SK-N-SH (cell line): ENCODE results near the gene SLC35A2. TPM values are rescaled to one million over a fixed set of nuclear protein-coding genes. Genes with fewer than 3 reads are reported as not detected.

Experiments
- CTCF ChIA-PET: fragments of 300-600, 350-600 bp; formaldehyde crosslinking; extraction: SDS; loops from one replicate; lab custom pipeline; 2021; lab: Yijun Ruan, JAX
- POLR2A ChIA-PET: fragments of 350-600 bp; sonication (Branson Sonifier 250); formaldehyde crosslinking; extraction: SDS; loops from one replicate; lab custom pipeline; 2020; ENCODE audit warnings: antibody characterized with exemption, inconsistent platforms; lab: Yijun Ruan, JAX
- DNase-seq: peaks from one replicate; pipeline ENCODE4 v3.0.0; 2012
- H2AFZ ChIP-seq: fragments of 200-600 bp; sonication (generic); 2 replicates; pipeline ENCODE4 v1.8.1; 2016; ENCODE audit warnings: antibody characterized with exemption, mild to moderate bottlenecking, low read depth
- H3F3A ChIP-seq: fragments of 200-600 bp; sonication (generic); replicated peaks from 2 replicates; pipeline ENCODE3; 2016; ENCODE audit warnings: antibody characterized with exemption, mild to moderate bottlenecking; ENCODE audit not compliant: insufficient read depth
- H3K27ac ChIP-seq, 2 experiments: fragments of 200-500 bp in 1 of 2; fragments of 200-600 bp in 1 of 2; sonication (Bioruptor generic) in 1 of 2; sonication (generic), shearing (Covaris generic) in 1 of 2; 2 replicates each; pipeline versions ENCODE4 v1.5.1 to v1.6.1; 2014 to 2016; ENCODE audit warnings: low read depth in 2 of 2, inconsistent platforms in 1 of 2, low read length in 1 of 2, mild to moderate bottlenecking in 1 of 2, mixed read lengths in 1 of 2
- H3K27me3 ChIP-seq: fragments of 200-600 bp; sonication (generic), shearing (Covaris generic); 2 replicates; pipeline ENCODE4 v1.6.1; 2016; ENCODE audit warnings: mixed run types; ENCODE audit not compliant: insufficient read depth
- H3K36me3 ChIP-seq, 2 experiments: fragments of 200-500 bp in 1 of 2; fragments of 200-600 bp in 1 of 2; sonication (Bioruptor generic) in 1 of 2; sonication (generic) in 1 of 2; replicated peaks in 1 of 2; 2 replicates each; pipeline versions ENCODE3 to v1.5.1; 2014 to 2016; ENCODE audit warnings: low read length in 1 of 2, mild to moderate bottlenecking in 1 of 2; ENCODE audit not compliant: insufficient read depth in 2 of 2, control insufficient read depth in 1 of 2
- H3K4me1 ChIP-seq, 2 experiments: fragments of 200-500 bp in 1 of 2; fragments of 200-600 bp in 1 of 2; sonication (Bioruptor generic) in 1 of 2; sonication (generic), shearing (Covaris generic) in 1 of 2; 2 replicates each; pipeline versions ENCODE4 v1.5.1 to v1.6.1; 2014 to 2016; ENCODE audit warnings: low read depth in 1 of 2, low read length in 1 of 2, mixed run types in 1 of 2; ENCODE audit not compliant: insufficient read depth in 2 of 2, control insufficient read depth in 1 of 2
- H3K4me2 ChIP-seq: fragments of 200-600 bp; sonication (generic), shearing (Covaris generic); 2 replicates; pipeline ENCODE4 v1.6.1; 2017; ENCODE audit warnings: mixed run types
- H3K4me3 ChIP-seq, 2 experiments: fragments of 200-500 bp in 1 of 2; fragments of 200-600 bp in 1 of 2; sonication (Bioruptor generic) in 1 of 2; sonication (generic), shearing (Covaris generic) in 1 of 2; 2 replicates each; pipeline versions ENCODE4 v1.5.1 to v1.8.1; 2014 to 2016; ENCODE audit warnings: low read depth in 2 of 2, inconsistent platforms in 1 of 2, low read length in 1 of 2, mild to moderate bottlenecking in 1 of 2, mixed read lengths in 1 of 2, moderate library complexity in 1 of 2
- H3K79me2 ChIP-seq: fragments of 200-600 bp; sonication (generic); 2 replicates; pipeline ENCODE4 v1.8.1; 2017; ENCODE audit warnings: mild to moderate bottlenecking; ENCODE audit not compliant: insufficient read depth
- H3K9ac ChIP-seq: fragments of 200-600 bp; sonication (generic); 2 replicates; pipeline ENCODE4 v1.6.1; 2017; ENCODE audit warnings: mixed run types
- H3K9me2 ChIP-seq: fragments of 200-600 bp; sonication (generic); 2 replicates; pipeline ENCODE4 v1.6.1; 2017; ENCODE audit warnings: mixed run types
- H3K9me3 ChIP-seq: fragments of 200-600 bp; sonication (generic); 2 replicates; pipeline ENCODE4 v1.6.1; 2017; ENCODE audit warnings: mixed run types, mild to moderate bottlenecking, moderate library complexity
- H4K20me1 ChIP-seq: fragments of 200-600 bp; sonication (generic); 2 replicates; pipeline ENCODE4 v1.6.1; 2017; ENCODE audit warnings: mild to moderate bottlenecking, mixed run types; ENCODE audit not compliant: insufficient read depth
- ELF1 ChIP-seq: IDR thresholded peaks from 2 replicates; pipeline ENCODE4 v1.4.0; 2012
- EZH2phosphoT487 ChIP-seq: fragments of 200-600 bp; sonication (generic); IDR thresholded peaks from 2 replicates; pipeline ENCODE4 v1.6.1; 2017; ENCODE audit warnings: low read depth, mixed run types, mild to moderate bottlenecking, antibody characterized with exemption, moderate library complexity, borderline replicate concordance
- FOXJ3 ChIP-seq: sonication (generic); formaldehyde crosslinking; IDR thresholded peaks from 2 replicates; pipeline ENCODE4 v1.5.1; 2020; ENCODE audit warnings: mild to moderate bottlenecking, missing genetic modification reagents
- FOXM1 ChIP-seq: IDR thresholded peaks from 2 replicates; pipeline ENCODE4 v1.4.0; 2012; ENCODE audit warnings: low read depth, mild to moderate bottlenecking
- JUND ChIP-seq: IDR thresholded peaks from 2 replicates; pipeline ENCODE4 v1.4.0; 2012
- MEF2A ChIP-seq: IDR thresholded peaks from 2 replicates; pipeline ENCODE4 v1.4.0; 2012; ENCODE audit warnings: low read depth, borderline replicate concordance
- MXI1 ChIP-seq: IDR thresholded peaks from 2 replicates; pipeline ENCODE4 v1.6.1; 2012; ENCODE audit warnings: mild to moderate bottlenecking, low read depth, low read length, improper control_type of control experiment
- NFIC ChIP-seq: IDR thresholded peaks from 2 replicates; pipeline ENCODE4 v1.4.0; 2012; ENCODE audit warnings: borderline replicate concordance
- RCOR1 ChIP-seq: fragments of 150-350 bp; IDR thresholded peaks from 2 replicates; pipeline ENCODE4 v1.6.1; 2017; ENCODE audit warnings: antibody characterized with exemption, low read length
- RXRA ChIP-seq: IDR thresholded peaks from 2 replicates; pipeline ENCODE4 v1.4.0; 2012; ENCODE audit warnings: low read depth, mild to moderate bottlenecking, borderline replicate concordance
- TCF12 ChIP-seq: IDR thresholded peaks from 2 replicates; pipeline ENCODE4 v1.4.0; 2012
- WGBS: methylation state at CpG from one replicate; pipeline ENCODE4 v1.1.6; 2017; ENCODE audit warnings: low lambda C conversion rate; 5-methylcytosine and 5-hydroxymethylcytosine counted together
- polyA plus RNA-seq, 3 experiments: library from polyadenylated mRNA; depleted of rRNA; stranded (reverse); fragments of >200 nt; gene quantifications; 2 replicates each; pipeline ENCODE4 v1.2.3, GENCODE V29; 2012
- TF ChIP-seq, protein P1 (sequence below): IDR thresholded peaks from 2 replicates; pipeline ENCODE4 v1.4.0; 2012; ENCODE audit warnings: low read depth, borderline replicate concordance
- TF ChIP-seq, protein P2 (sequence below): fragments of 150-350 bp; IDR thresholded peaks from 2 replicates; pipeline ENCODE4 v1.6.1; 2016; ENCODE audit warnings: mild to moderate bottlenecking, low read depth, low read length
- TF ChIP-seq, protein P3 (sequence below): IDR thresholded peaks from 2 replicates; pipeline ENCODE4; 2012
- TF ChIP-seq, protein P4 (sequence below): IDR thresholded peaks from 2 replicates; pipeline ENCODE4 v1.6.1; 2012; ENCODE audit warnings: mild to moderate bottlenecking, low read depth, low read length, moderate library complexity
- TF ChIP-seq, protein P5 (sequence below): IDR thresholded peaks from 2 replicates; pipeline ENCODE4 v1.4.0; 2012; ENCODE audit warnings: low read depth

SLC35A2 gene
- polyA plus RNA-seq, 1 of the 3 experiments (the other 2 are of a cell fraction): 71.3 TPM

DNA sequence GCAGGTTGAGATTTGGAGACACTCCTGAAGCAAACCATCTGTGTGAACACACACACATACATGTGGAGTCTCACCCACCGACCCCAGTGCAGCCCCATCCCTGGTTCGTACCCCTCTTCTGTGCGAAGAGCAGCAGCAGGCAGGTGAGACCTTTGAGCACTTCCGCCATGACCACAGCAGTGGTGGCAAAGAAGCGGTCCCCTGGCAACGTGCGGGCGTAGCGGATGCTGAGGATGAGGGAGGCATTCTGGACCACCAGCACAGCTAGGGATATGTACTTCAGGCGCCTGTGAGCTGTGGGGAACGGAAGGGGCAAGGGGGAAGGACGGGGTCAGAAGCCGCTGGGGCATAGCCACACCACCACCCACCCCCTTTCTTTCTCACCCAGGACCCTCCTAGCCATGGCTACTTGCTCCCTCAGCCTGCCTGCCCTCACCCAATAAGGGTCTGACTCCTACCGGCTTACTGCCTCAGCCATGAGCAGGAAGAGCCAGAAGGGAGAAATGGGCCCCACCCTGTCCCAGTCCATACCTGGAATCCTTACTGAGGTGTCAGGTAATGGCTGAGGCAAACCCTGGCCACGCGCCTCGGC lies 1.6 kb downstream of the SLC35A2 start:
- ChIA-PET POLR2A (no interaction called here), CTCF (no interaction called here)
- TF ChIP-seq, protein P1, sequence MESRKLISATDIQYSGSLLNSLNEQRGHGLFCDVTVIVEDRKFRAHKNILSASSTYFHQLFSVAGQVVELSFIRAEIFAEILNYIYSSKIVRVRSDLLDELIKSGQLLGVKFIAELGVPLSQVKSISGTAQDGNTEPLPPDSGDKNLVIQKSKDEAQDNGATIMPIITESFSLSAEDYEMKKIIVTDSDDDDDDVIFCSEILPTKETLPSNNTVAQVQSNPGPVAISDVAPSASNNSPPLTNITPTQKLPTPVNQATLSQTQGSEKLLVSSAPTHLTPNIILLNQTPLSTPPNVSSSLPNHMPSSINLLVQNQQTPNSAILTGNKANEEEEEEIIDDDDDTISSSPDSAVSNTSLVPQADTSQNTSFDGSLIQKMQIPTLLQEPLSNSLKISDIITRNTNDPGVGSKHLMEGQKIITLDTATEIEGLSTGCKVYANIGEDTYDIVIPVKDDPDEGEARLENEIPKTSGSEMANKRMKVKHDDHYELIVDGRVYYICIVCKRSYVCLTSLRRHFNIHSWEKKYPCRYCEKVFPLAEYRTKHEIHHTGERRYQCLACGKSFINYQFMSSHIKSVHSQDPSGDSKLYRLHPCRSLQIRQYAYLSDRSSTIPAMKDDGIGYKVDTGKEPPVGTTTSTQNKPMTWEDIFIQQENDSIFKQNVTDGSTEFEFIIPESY: no peak
- TF ChIP-seq FOXJ3 (no peak), MEF2A (no peak), RCOR1 (no peak), NFIC (no peak), JUND (no peak), ELF1 (no peak), TCF12 (no peak), RXRA (no peak), EZH2phosphoT487 (no peak), FOXM1 (no peak), MXI1 (no peak)
- TF ChIP-seq, protein P2, sequence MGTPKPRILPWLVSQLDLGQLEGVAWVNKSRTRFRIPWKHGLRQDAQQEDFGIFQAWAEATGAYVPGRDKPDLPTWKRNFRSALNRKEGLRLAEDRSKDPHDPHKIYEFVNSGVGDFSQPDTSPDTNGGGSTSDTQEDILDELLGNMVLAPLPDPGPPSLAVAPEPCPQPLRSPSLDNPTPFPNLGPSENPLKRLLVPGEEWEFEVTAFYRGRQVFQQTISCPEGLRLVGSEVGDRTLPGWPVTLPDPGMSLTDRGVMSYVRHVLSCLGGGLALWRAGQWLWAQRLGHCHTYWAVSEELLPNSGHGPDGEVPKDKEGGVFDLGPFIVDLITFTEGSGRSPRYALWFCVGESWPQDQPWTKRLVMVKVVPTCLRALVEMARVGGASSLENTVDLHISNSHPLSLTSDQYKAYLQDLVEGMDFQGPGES: no peak
- TF ChIP-seq, protein P3, sequence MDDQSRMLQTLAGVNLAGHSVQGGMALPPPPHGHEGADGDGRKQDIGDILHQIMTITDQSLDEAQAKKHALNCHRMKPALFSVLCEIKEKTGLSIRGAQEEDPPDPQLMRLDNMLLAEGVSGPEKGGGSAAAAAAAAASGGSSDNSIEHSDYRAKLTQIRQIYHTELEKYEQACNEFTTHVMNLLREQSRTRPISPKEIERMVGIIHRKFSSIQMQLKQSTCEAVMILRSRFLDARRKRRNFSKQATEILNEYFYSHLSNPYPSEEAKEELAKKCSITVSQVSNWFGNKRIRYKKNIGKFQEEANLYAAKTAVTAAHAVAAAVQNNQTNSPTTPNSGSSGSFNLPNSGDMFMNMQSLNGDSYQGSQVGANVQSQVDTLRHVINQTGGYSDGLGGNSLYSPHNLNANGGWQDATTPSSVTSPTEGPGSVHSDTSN: no peak
- TF ChIP-seq, protein P4, sequence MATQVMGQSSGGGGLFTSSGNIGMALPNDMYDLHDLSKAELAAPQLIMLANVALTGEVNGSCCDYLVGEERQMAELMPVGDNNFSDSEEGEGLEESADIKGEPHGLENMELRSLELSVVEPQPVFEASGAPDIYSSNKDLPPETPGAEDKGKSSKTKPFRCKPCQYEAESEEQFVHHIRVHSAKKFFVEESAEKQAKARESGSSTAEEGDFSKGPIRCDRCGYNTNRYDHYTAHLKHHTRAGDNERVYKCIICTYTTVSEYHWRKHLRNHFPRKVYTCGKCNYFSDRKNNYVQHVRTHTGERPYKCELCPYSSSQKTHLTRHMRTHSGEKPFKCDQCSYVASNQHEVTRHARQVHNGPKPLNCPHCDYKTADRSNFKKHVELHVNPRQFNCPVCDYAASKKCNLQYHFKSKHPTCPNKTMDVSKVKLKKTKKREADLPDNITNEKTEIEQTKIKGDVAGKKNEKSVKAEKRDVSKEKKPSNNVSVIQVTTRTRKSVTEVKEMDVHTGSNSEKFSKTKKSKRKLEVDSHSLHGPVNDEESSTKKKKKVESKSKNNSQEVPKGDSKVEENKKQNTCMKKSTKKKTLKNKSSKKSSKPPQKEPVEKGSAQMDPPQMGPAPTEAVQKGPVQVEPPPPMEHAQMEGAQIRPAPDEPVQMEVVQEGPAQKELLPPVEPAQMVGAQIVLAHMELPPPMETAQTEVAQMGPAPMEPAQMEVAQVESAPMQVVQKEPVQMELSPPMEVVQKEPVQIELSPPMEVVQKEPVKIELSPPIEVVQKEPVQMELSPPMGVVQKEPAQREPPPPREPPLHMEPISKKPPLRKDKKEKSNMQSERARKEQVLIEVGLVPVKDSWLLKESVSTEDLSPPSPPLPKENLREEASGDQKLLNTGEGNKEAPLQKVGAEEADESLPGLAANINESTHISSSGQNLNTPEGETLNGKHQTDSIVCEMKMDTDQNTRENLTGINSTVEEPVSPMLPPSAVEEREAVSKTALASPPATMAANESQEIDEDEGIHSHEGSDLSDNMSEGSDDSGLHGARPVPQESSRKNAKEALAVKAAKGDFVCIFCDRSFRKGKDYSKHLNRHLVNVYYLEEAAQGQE: no peak
- TF ChIP-seq, protein P5, sequence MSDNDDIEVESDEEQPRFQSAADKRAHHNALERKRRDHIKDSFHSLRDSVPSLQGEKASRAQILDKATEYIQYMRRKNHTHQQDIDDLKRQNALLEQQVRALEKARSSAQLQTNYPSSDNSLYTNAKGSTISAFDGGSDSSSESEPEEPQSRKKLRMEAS: no peak
- Histone ChIP-seq H3K9me2 (no peaks in the 10 kb centered on the region), H3K79me2 (peaks cover 38% of the 10 kb centered on the region), H3K4me2 (peak overlapping the region; percentile 100), H3K27ac (no peak overlapping the region), H2AFZ (no peak overlapping the region), H3K9me3 (no peaks in the 10 kb centered on the region), H3K36me3 (peaks cover 8 to 43% of the 10 kb centered on the region in 2 experiments), H3F3A (peaks cover 4% of the 10 kb centered on the region), H4K20me1 (0 out of 2 replicates have a peak, but pooled peaks cover 13% of the 10 kb centered on the region), H3K9ac (0 out of 2 replicates have a peak overlapping the region, but pooled peaks have one; percentile 73), H3K4me1 (peaks cover 0 to 15% of the 10 kb centered on the region in 2 experiments; a peak in 1 of 4 replicates), H3K4me3 (peak overlapping the region; percentile 84 to 95; a peak in 2 of 4 replicates), H3K27me3 (no peaks in the 10 kb centered on the region)
- DNase-seq: no peak
- 96% methylated on average over 12 of the region's 17 CpGs for WGBS
